Liver (tissue), 9 donors: Measurements from ENCODE around the gene MBD3L2. TPM values are rescaled to one million over a fixed set of nuclear protein-coding genes. Genes with fewer than 3 reads are reported as not detected.
"Not testable (repeated sequence)": the region's sequence is repeated elsewhere in the genome, so short reads cannot be mapped to it uniquely, and the experiment has no call there.

ENCODE experiments used
- DNase-seq: peaks from one replicate; pipeline ENCODE4 v3.0.0-alpha.2; 2017; ENCODE audit warnings: low spot score
- H3K27ac ChIP-seq, 2 donors: one replicate each; pipeline ENCODE4 v1.7.0; 2013; ENCODE audit warnings: inconsistent platforms in 2 of 2, low read length in 2 of 2, control low read depth in 1 of 2, low read depth in 1 of 2, mild to moderate bottlenecking in 1 of 2
- H3K27me3 ChIP-seq, 4 donors: one replicate each; pipeline versions ENCODE4 v1.6.1 to v1.7.0; 2013; ENCODE audit warnings: low read length in 3 of 4, inconsistent platforms in 1 of 4, mild to moderate bottlenecking in 1 of 4, moderate library complexity in 1 of 4; ENCODE audit not compliant: control insufficient read depth in 4 of 4, insufficient read depth in 4 of 4
- H3K36me3 ChIP-seq, 4 donors: one replicate each; pipeline versions ENCODE4 v1.6.1 to v1.7.0; 2013; ENCODE audit warnings: low read length in 3 of 4, mild to moderate bottlenecking in 3 of 4, low read depth in 1 of 4, moderate library complexity in 1 of 4; ENCODE audit not compliant: control insufficient read depth in 4 of 4, insufficient read depth in 3 of 4
- H3K4me1 ChIP-seq, 4 donors: one replicate each; pipeline versions ENCODE4 v1.6.1 to v1.7.0; 2013; ENCODE audit warnings: low read length in 3 of 4, mild to moderate bottlenecking in 3 of 4, moderate library complexity in 1 of 4; ENCODE audit not compliant: control insufficient read depth in 4 of 4, insufficient read depth in 4 of 4
- H3K4me3 ChIP-seq, 3 donors: one replicate each; pipeline versions ENCODE4 v1.6.1 to v1.7.0; 2013; ENCODE audit warnings: low read length in 3 of 3, control low read depth in 1 of 3, low read depth in 1 of 3, mild to moderate bottlenecking in 1 of 3
- H3K9ac ChIP-seq, 2 donors: one replicate each; pipeline ENCODE4 v1.7.0; 2013; ENCODE audit warnings: low read length in 2 of 2, mild to moderate bottlenecking in 2 of 2, moderate library complexity in 2 of 2, control low read depth in 1 of 2, low read depth in 1 of 2
- H3K9me3 ChIP-seq, 4 donors: one replicate each; pipeline versions ENCODE4 v1.6.1 to v1.7.0; 2013; ENCODE audit warnings: low read length in 3 of 4; ENCODE audit not compliant: control insufficient read depth in 4 of 4
- EGR1 ChIP-seq, 2 donors: IDR thresholded peaks; 2 replicates each; pipeline ENCODE4 v1.6.1; 2016 to 2018; ENCODE audit warnings: antibody characterized with exemption in 2 of 2, low read depth in 2 of 2
- FOXA1 ChIP-seq: IDR thresholded peaks from 2 replicates; pipeline ENCODE4 v1.6.1; 2016; ENCODE audit warnings: antibody characterized with exemption
- FOXA2 ChIP-seq: IDR thresholded peaks from 2 replicates; pipeline ENCODE4 v1.6.1; 2016; ENCODE audit warnings: antibody characterized with exemption
- GABPA ChIP-seq, 2 donors: IDR thresholded peaks in 1 of 2; conservative IDR thresholded peaks in 1 of 2; 2 replicates each; pipeline ENCODE4 v1.6.1; 2016; ENCODE audit warnings: antibody characterized with exemption in 2 of 2, mild to moderate bottlenecking in 1 of 2, moderate library complexity in 1 of 2
- HNF4A ChIP-seq, 2 donors: conservative IDR thresholded peaks; 2 replicates each; pipeline ENCODE4 v1.6.1; 2016; ENCODE audit warnings: antibody characterized with exemption in 2 of 2, mild to moderate bottlenecking in 2 of 2
- HNF4G ChIP-seq: IDR thresholded peaks from 2 replicates; pipeline ENCODE4 v1.6.1; 2016; ENCODE audit warnings: antibody characterized with exemption
- JUND ChIP-seq, 2 donors: IDR thresholded peaks; 2 replicates each; pipeline ENCODE4 v1.6.1; 2016; ENCODE audit warnings: antibody characterized with exemption in 2 of 2
- NR2F2 ChIP-seq: IDR thresholded peaks from 2 replicates; pipeline ENCODE4 v1.6.1; 2016; ENCODE audit warnings: antibody characterized with exemption
- RAD21 ChIP-seq, 2 donors: IDR thresholded peaks; 2 replicates each; pipeline ENCODE4 v1.6.1; 2016; ENCODE audit warnings: antibody characterized with exemption in 2 of 2, mild to moderate bottlenecking in 2 of 2
- RXRA ChIP-seq, 2 donors: IDR thresholded peaks; 2 replicates each; pipeline ENCODE4 v1.6.1; 2017 to 2018; ENCODE audit warnings: antibody characterized with exemption in 2 of 2, mild to moderate bottlenecking in 1 of 2
- SP1 ChIP-seq: IDR thresholded peaks from 2 replicates; pipeline ENCODE4 v1.6.1; 2018; ENCODE audit warnings: antibody characterized with exemption, mild to moderate bottlenecking
- TAF1 ChIP-seq: conservative IDR thresholded peaks from 2 replicates; pipeline ENCODE4 v1.6.1; 2016; ENCODE audit warnings: antibody characterized with exemption, mild to moderate bottlenecking
- YY1 ChIP-seq: IDR thresholded peaks from 2 replicates; pipeline ENCODE4 v1.6.1; 2016; ENCODE audit warnings: antibody characterized with exemption, mild to moderate bottlenecking
- WGBS: extraction: QIAGEN DNeasy Blood & Tissue Kit; methylation state at CpG from one replicate; pipeline ENCODE4 v1.1.7; 2013; 5-methylcytosine and 5-hydroxymethylcytosine counted together
- polyA plus RNA-seq, 2 donors: library from polyadenylated mRNA; stranded (reverse) in 1 of 2; unstranded in 1 of 2; fragments of 200-250 nt in 1 of 2; fragments of >200 nt in 1 of 2; fragmentation: Nextera tagmentation in 1 of 2; extraction: Ambion mirVana in 1 of 2; gene quantifications; one replicate each; pipeline versions ENCODE4 v1.2.1 to v1.2.3, GENCODE V29; 2013 to 2015
- total RNA-seq, 2 donors: library from RNA; depleted of rRNA; stranded (reverse); fragments of >200 nt; gene quantifications; one replicate each; pipeline ENCODE4 v1.2.3, GENCODE V29; 2014
- TF ChIP-seq, protein P1 (sequence below): IDR thresholded peaks from 2 replicates; pipeline ENCODE4 v1.6.1; 2016; ENCODE audit warnings: antibody characterized with exemption
- TF ChIP-seq, protein P2 (sequence below): IDR thresholded peaks from 2 replicates; pipeline ENCODE4 v1.6.1; 2016; ENCODE audit warnings: antibody characterized with exemption
- TF ChIP-seq, protein P3 (sequence below): fragments of 150-350 bp; IDR thresholded peaks from 2 replicates; pipeline ENCODE4 v1.5.1; 2017; ENCODE audit warnings: improper control_type of control experiment, low read depth, low read length; ENCODE audit not compliant: missing input control
- TF ChIP-seq, protein P4 (sequence below): IDR thresholded peaks from 2 replicates; pipeline ENCODE4 v1.6.1; 2016; ENCODE audit warnings: antibody characterized with exemption, mild to moderate bottlenecking
- donor health status: healthy.
- donor health status: healthy.
- donor health status: healthy.
- donor health status: healthy.
- donor health status: healthy.

MBD3L2 gene
- total RNA-seq (not detected), polyA plus RNA-seq (not detected)

DNA sequence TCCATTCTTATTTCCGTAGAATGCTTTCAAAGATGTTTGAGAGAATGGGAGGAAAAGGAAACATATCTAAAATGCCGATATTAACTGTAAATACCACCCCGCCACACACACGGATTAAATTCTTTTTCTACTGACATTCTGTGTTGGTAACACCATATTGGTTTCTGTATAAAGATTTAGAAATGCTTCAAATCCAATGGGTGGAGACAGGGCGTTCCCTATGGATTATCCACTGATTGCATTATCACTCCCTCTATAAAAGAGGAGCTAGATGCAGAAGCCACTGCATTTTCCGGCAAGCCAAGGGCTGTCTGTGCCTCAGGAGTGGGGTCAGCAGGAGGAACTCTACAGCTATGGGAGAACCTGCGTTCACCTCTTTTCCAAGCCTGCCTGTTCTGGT, at the start of gene MBD3L2:
TSS of gene MBD3L2 (plus strand) at position 301 of the 400 bp plus-strand sequence. CDS start at position 354, 53 bp downstream.
- not testable (repeated sequence) for H3K9ac ChIP-seq, DNase-seq, H3K4me3 ChIP-seq, H3K4me1 ChIP-seq, H3K27ac ChIP-seq, H3K9me3 ChIP-seq, H3K27me3 ChIP-seq, H3K36me3 ChIP-seq
- no CpG with 5 or more reads among the region's 7 CpGs for WGBS

DNA sequence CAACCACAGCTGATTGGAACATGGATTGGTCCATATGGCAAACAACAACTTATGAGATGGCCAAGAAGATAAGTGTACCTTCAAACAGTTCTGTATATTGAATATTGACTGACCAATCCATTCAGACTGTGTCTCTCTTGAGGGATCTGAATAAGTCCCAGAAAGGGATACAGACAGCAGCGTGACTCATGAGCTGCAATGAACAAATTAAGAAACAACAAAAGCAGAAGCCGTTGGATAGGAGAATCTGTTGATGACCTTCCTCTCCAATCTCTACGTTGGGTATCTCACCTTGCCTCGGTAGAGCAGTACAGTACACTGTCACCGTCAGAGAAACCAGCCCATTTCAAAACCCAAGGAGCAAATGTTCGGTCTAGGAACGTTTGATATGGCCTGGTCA, 49.2 kb upstream of the MBD3L2 start:
- Histone ChIP-seq H3K36me3 (no peaks in the 10 kb centered on the region), H3K4me3 (no peak overlapping the region), H3K4me1 (peaks cover 0 to 2% (median 0%) of the 10 kb centered on the region in 4 donors), H3K27ac (no peak overlapping the region), H3K9me3 (no peaks in the 10 kb centered on the region), H3K9ac (no peak overlapping the region), H3K27me3 (no peaks in the 10 kb centered on the region)
- DNase-seq: no peak
- WGBS: 63% methylated on average over 7 of the region's 7 CpGs
- TF ChIP-seq EGR1 (IDR thresholded peaks at IDR 0.05; ENCODE audit: low read depth in 2 of 2): no peak
- no peak for TF ChIP-seq RAD21 (IDR thresholded peaks at IDR 0.05)

DNA sequence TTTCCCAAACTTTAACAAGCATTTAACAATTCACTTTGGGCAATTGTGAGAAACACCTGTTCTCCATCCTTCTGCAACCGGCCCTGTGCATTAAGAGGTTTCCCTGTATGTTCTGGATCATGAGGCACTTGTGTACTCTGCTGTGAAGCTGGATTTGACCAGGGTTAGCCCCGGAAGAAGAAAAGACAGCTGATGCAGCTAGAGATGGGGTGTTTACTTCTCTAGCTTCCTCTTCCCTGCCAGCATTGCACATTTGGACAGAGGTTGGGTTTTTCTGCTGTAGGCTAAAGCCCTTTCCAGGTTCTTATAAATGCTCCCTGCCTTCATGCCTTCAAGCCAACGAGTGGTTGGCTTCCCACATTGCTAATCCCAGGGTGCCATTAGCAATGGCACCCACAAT, 48.8 kb upstream of the MBD3L2 start:
- Histone ChIP-seq H3K4me3 (no peak overlapping the region), H3K27ac (no peak overlapping the region), H3K9me3 (no peaks in the 10 kb centered on the region), H3K4me1 (peaks cover 0 to 2% (median 0%) of the 10 kb centered on the region in 4 donors), H3K27me3 (no peaks in the 10 kb centered on the region), H3K36me3 (no peaks in the 10 kb centered on the region), H3K9ac (no peak overlapping the region)
- no peak for DNase-seq
- 49% methylated on average over 3 of the region's 3 CpGs for WGBS
- TF ChIP-seq TAF1 (no peak), RXRA (IDR thresholded peaks at IDR 0.05) (no peak), HNF4A (conservative IDR thresholded peaks at IDR 0.05) (no peak)
- TF ChIP-seq, protein P1, sequence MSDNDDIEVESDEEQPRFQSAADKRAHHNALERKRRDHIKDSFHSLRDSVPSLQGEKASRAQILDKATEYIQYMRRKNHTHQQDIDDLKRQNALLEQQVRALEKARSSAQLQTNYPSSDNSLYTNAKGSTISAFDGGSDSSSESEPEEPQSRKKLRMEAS: no peak

DNA sequence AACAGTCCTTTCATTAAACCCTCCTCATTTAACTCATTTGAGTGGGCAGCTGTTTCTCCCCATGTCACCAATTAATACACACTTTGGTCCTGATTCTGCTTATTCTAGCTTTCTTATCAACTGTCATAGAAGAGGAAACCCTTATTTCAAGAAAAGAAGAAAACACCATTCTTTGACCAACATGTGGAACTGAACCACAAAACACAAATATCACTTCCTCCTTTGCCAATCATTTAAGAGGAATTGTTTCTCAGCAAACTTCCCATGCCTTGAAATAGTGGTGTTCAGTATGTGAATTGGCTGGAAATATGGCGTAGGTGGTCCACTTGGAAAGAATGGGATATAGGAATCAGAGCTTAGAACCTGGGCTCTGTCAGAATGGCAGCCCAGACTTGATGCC, 48.3 kb upstream of the MBD3L2 start:
- Histone ChIP-seq H3K4me1 (peaks cover 0 to 2% (median 0%) of the 10 kb centered on the region in 4 donors), H3K36me3 (no peaks in the 10 kb centered on the region), H3K9ac (no peak overlapping the region), H3K4me3 (no peak overlapping the region), H3K27me3 (no peaks in the 10 kb centered on the region), H3K9me3 (no peaks in the 10 kb centered on the region), H3K27ac (no peak overlapping the region)
- DNase-seq: no peak
- WGBS: 59% methylated on average over 1 of the region's 1 CpG
- TF ChIP-seq FOXA1: no peak
- TF ChIP-seq, protein P2, sequence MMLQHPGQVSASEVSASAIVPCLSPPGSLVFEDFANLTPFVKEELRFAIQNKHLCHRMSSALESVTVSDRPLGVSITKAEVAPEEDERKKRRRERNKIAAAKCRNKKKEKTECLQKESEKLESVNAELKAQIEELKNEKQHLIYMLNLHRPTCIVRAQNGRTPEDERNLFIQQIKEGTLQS: no peak
- TF ChIP-seq RAD21 (IDR thresholded peaks at IDR 0.05): no peak
- no peak for TF ChIP-seq YY1
- TF ChIP-seq GABPA (IDR thresholded peaks at IDR 0.05 in 1 of 2, conservative IDR thresholded peaks at IDR 0.05 in 1 of 2): no peak
- TF ChIP-seq, protein P3, sequence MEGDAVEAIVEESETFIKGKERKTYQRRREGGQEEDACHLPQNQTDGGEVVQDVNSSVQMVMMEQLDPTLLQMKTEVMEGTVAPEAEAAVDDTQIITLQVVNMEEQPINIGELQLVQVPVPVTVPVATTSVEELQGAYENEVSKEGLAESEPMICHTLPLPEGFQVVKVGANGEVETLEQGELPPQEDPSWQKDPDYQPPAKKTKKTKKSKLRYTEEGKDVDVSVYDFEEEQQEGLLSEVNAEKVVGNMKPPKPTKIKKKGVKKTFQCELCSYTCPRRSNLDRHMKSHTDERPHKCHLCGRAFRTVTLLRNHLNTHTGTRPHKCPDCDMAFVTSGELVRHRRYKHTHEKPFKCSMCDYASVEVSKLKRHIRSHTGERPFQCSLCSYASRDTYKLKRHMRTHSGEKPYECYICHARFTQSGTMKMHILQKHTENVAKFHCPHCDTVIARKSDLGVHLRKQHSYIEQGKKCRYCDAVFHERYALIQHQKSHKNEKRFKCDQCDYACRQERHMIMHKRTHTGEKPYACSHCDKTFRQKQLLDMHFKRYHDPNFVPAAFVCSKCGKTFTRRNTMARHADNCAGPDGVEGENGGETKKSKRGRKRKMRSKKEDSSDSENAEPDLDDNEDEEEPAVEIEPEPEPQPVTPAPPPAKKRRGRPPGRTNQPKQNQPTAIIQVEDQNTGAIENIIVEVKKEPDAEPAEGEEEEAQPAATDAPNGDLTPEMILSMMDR: no peak
- TF ChIP-seq FOXA2: no peak
- TF ChIP-seq SP1: no peak
- no peak for TF ChIP-seq EGR1 (IDR thresholded peaks at IDR 0.05; ENCODE audit: low read depth in 2 of 2)
- TF ChIP-seq TAF1: no peak
- TF ChIP-seq HNF4G: no peak
- TF ChIP-seq HNF4A (conservative IDR thresholded peaks at IDR 0.05): no peak
- TF ChIP-seq RXRA (IDR thresholded peaks at IDR 0.05): no peak
- no peak for TF ChIP-seq JUND (IDR thresholded peaks at IDR 0.05)
- TF ChIP-seq, protein P4, sequence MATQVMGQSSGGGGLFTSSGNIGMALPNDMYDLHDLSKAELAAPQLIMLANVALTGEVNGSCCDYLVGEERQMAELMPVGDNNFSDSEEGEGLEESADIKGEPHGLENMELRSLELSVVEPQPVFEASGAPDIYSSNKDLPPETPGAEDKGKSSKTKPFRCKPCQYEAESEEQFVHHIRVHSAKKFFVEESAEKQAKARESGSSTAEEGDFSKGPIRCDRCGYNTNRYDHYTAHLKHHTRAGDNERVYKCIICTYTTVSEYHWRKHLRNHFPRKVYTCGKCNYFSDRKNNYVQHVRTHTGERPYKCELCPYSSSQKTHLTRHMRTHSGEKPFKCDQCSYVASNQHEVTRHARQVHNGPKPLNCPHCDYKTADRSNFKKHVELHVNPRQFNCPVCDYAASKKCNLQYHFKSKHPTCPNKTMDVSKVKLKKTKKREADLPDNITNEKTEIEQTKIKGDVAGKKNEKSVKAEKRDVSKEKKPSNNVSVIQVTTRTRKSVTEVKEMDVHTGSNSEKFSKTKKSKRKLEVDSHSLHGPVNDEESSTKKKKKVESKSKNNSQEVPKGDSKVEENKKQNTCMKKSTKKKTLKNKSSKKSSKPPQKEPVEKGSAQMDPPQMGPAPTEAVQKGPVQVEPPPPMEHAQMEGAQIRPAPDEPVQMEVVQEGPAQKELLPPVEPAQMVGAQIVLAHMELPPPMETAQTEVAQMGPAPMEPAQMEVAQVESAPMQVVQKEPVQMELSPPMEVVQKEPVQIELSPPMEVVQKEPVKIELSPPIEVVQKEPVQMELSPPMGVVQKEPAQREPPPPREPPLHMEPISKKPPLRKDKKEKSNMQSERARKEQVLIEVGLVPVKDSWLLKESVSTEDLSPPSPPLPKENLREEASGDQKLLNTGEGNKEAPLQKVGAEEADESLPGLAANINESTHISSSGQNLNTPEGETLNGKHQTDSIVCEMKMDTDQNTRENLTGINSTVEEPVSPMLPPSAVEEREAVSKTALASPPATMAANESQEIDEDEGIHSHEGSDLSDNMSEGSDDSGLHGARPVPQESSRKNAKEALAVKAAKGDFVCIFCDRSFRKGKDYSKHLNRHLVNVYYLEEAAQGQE: no peak
- TF ChIP-seq NR2F2: no peak
- TF ChIP-seq, protein P1: no peak
